GM18526 (cell line): ENCODE data around the gene NOX5.

Experiments used
- POLR2A ChIP-seq: IDR thresholded peaks from 3 replicates; pipeline ENCODE4 v1.6.1; 2011; ENCODE audit not compliant: insufficient read length; ENCODE audit errors: extremely low read depth

Gene NOX5

GRCh38 chr15:69014454-69014853 lies at the start of gene NOX5:
Gene NOX5, plus strand, starts transcription at chr15:69014695. Its CDS starts 41 bp downstream, at chr15:69014736.
- no peak for TF ChIP-seq POLR2A

GRCh38 chr15:68966996-68967395 lies 47.5 kb upstream of the NOX5 start:
- no peak for TF ChIP-seq POLR2A

GRCh38 chr15:68967948-68968347 lies 46.5 kb upstream of the NOX5 start:
- no peak for TF ChIP-seq POLR2A

GRCh38 chr15:68969298-68969697 lies 45.2 kb upstream of the NOX5 start:
- TF ChIP-seq POLR2A: no peak

- TF ChIP-seq POLR2A: no peak
Observed at GRCh38 chr15:68972201-68973065, 42.1 kb upstream of the NOX5 start.

GRCh38 chr15:68979006-68979405 lies 35.5 kb upstream of the NOX5 start:
- no peak for TF ChIP-seq POLR2A

- TF ChIP-seq POLR2A: no peak
Observed at GRCh38 chr15:68979816-68980215, 34.7 kb upstream of the NOX5 start.

- no peak for TF ChIP-seq POLR2A
Observed at GRCh38 chr15:68980786-68981185, 33.7 kb upstream of the NOX5 start.

GRCh38 chr15:68981941-68982340 lies 32.6 kb upstream of the NOX5 start:
- no peak for TF ChIP-seq POLR2A

- TF ChIP-seq POLR2A: no peak
Observed at GRCh38 chr15:68982976-68983563, 31.4 kb upstream of the NOX5 start.

- TF ChIP-seq POLR2A: no peak
Observed at GRCh38 chr15:68983961-68984481, 30.5 kb upstream of the NOX5 start.

GRCh38 chr15:68984586-68984985 lies 29.9 kb upstream of the NOX5 start:
- TF ChIP-seq POLR2A: no peak

- no peak for TF ChIP-seq POLR2A
Observed at GRCh38 chr15:68985361-68985891, 29.1 kb upstream of the NOX5 start.

- TF ChIP-seq POLR2A: no peak
Observed at GRCh38 chr15:68986322-68986721, 28.2 kb upstream of the NOX5 start.

- TF ChIP-seq POLR2A: no peak
Observed at GRCh38 chr15:68987120-68987519, 27.4 kb upstream of the NOX5 start.

GRCh38 chr15:68987676-68988075 lies 26.8 kb upstream of the NOX5 start:
- no peak for TF ChIP-seq POLR2A

- TF ChIP-seq POLR2A: no peak
Observed at GRCh38 chr15:68989541-68990230, 24.8 kb upstream of the NOX5 start.
